ENCODE data around the gene POMT1. TPM values are rescaled to one million over a fixed set of nuclear protein-coding genes. Genes with fewer than 3 reads are reported as not detected.

POMT1 gene
- total RNA-seq, 2 donors from 2014 or later, result 30.3 to 43.7 TPM

GRCh38 chr9:131552030-131552429 lies 49.3 kb downstream of the POMT1 start:
- TF ChIP-seq CTCF (IDR thresholded peaks at IDR 0.05), result no peak
- H3K9me3 ChIP-seq, result no peaks in the 10 kb centered on the region
- DNase-seq (ENCODE audit: low spot score) (no peak), ATAC-seq (ENCODE audit: insufficient number of reproducible peaks, low FRiP score, low read depth) (no peak)
- peaks cover 0 to 2% of the 10 kb centered on the region in 2 donors for H3K4me1 ChIP-seq (ENCODE audit: control insufficient read depth in 1 of 2, low read depth in 2 of 2)
- H3K4me3 ChIP-seq, result no peak overlapping the region
- H3K27me3 ChIP-seq (replicated peaks; ENCODE audit: insufficient read depth), result no peaks in the 10 kb centered on the region
- no peak overlapping the region for H3K27ac ChIP-seq
- no peaks in the 10 kb centered on the region for H3K36me3 ChIP-seq

GRCh38 chr9:131554087-131554842 lies 51.5 kb downstream of the POMT1 start:
- H3K27me3 ChIP-seq (replicated peaks; ENCODE audit: insufficient read depth), result no peaks in the 10 kb centered on the region
- H3K4me1 ChIP-seq (ENCODE audit: control insufficient read depth in 1 of 2, low read depth in 2 of 2), result no peaks in the 10 kb centered on the region
- H3K4me3 ChIP-seq, result no peak overlapping the region
- DNase-seq (ENCODE audit: low spot score), result no peak
- ATAC-seq (ENCODE audit: insufficient number of reproducible peaks, low FRiP score, low read depth), result no peak
- no peak overlapping the region for H3K27ac ChIP-seq
- no peaks in the 10 kb centered on the region for H3K9me3 ChIP-seq
- no peak for TF ChIP-seq CTCF (IDR thresholded peaks at IDR 0.05)
- H3K36me3 ChIP-seq, result no peaks in the 10 kb centered on the region

GRCh38 chr9:131554843-131555351 lies 52.2 kb downstream of the POMT1 start:
- H3K36me3 ChIP-seq, result no peaks in the 10 kb centered on the region
- no peaks in the 10 kb centered on the region for H3K9me3 ChIP-seq
- no peaks in the 10 kb centered on the region for H3K27me3 ChIP-seq (replicated peaks; ENCODE audit: insufficient read depth)
- TF ChIP-seq CTCF (IDR thresholded peaks at IDR 0.05), result no peak
- no peaks in the 10 kb centered on the region for H3K4me1 ChIP-seq (ENCODE audit: control insufficient read depth in 1 of 2, low read depth in 2 of 2)
- DNase-seq (ENCODE audit: low spot score) (no peak), ATAC-seq (ENCODE audit: insufficient number of reproducible peaks, low FRiP score, low read depth) (no peak)
- H3K4me3 ChIP-seq, result no peak overlapping the region
- no peak overlapping the region for H3K27ac ChIP-seq

GRCh38 chr9:131555841-131556673 lies 53.3 kb downstream of the POMT1 start:
- H3K4me1 ChIP-seq (ENCODE audit: control insufficient read depth in 1 of 2, low read depth in 2 of 2), result no peaks in the 10 kb centered on the region
- no peaks in the 10 kb centered on the region for H3K36me3 ChIP-seq
- H3K27me3 ChIP-seq (replicated peaks; ENCODE audit: insufficient read depth), result no peaks in the 10 kb centered on the region
- no peak for DNase-seq (ENCODE audit: low spot score)
- H3K27ac ChIP-seq, result no peak overlapping the region
- no peaks in the 10 kb centered on the region for H3K9me3 ChIP-seq
- H3K4me3 ChIP-seq, result no peak overlapping the region
- TF ChIP-seq CTCF (IDR thresholded peaks at IDR 0.05), result no peak
- no peak for ATAC-seq (ENCODE audit: insufficient number of reproducible peaks, low FRiP score, low read depth)

- DNase-seq (ENCODE audit: low spot score), result no peak
- Histone ChIP-seq H3K4me3 (no peak overlapping the region), H3K27ac (no peak overlapping the region), H3K36me3 (no peaks in the 10 kb centered on the region), H3K27me3 (replicated peaks; ENCODE audit: insufficient read depth) (no peaks in the 10 kb centered on the region), H3K9me3 (peaks cover 4% of the 10 kb centered on the region), H3K4me1 (ENCODE audit: control insufficient read depth in 1 of 2, low read depth in 2 of 2) (no peaks in the 10 kb centered on the region)
- no peak for TF ChIP-seq CTCF (IDR thresholded peaks at IDR 0.05)
- ATAC-seq (ENCODE audit: insufficient number of reproducible peaks, low FRiP score, low read depth), result no peak
These were observed 55.3 kb downstream of the POMT1 start for GRCh38 chr9:131557855-131558548.

All from thoracic aorta (tissue), 2 donors.